Muscle of leg (tissue), 11 donors: ENCODE results near the gene ADGRV1. TPM values are rescaled to one million over a fixed set of nuclear protein-coding genes. Genes with fewer than 3 reads are reported as not detected.
"Not testable (repeated sequence)": the region's sequence is repeated elsewhere in the genome, so short reads cannot be mapped to it uniquely, and the experiment has no call there.

Source experiments
- DNase-seq: peaks from one replicate; pipeline ENCODE4 v3.0.0; 2013
- H3K27ac ChIP-seq: one replicate; pipeline ENCODE4 v1.5.1; 2013; ENCODE audit warnings: mild to moderate bottlenecking, low read length, control low read depth
- H3K27me3 ChIP-seq: one replicate; pipeline ENCODE4 v1.6.1; 2013; ENCODE audit warnings: low read length; ENCODE audit not compliant: control insufficient read depth, insufficient read depth
- H3K36me3 ChIP-seq: one replicate; pipeline ENCODE4 v1.6.1; 2013; ENCODE audit warnings: low read length; ENCODE audit not compliant: control insufficient read depth, insufficient read depth
- H3K4me1 ChIP-seq: one replicate; pipeline ENCODE4 v1.6.1; 2013; ENCODE audit warnings: low read length; ENCODE audit not compliant: control insufficient read depth, insufficient read depth
- H3K4me3 ChIP-seq: one replicate; pipeline ENCODE4 v1.5.1; 2013; ENCODE audit warnings: low read length, control low read depth
- H3K9me3 ChIP-seq: replicated peaks from 2 replicates; pipeline ENCODE4 v1.6.1; 2013; ENCODE audit warnings: low read depth, low read length; ENCODE audit not compliant: control insufficient read depth
- WGBS: methylation state at CpG from one replicate; pipeline ENCODE4 v1.1.5; 2013; ENCODE audit warnings: missing lambda C conversion rate; ENCODE audit not compliant: insufficient coverage; 5-methylcytosine and 5-hydroxymethylcytosine counted together
- polyA plus RNA-seq, 8 donors: library from polyadenylated mRNA; unstranded; fragments of 120-200 nt; gene quantifications; one replicate each; pipeline versions ENCODE4 v1.2.1 to v1.2.3, GENCODE V29; 2013; ENCODE audit warnings: inconsistent platforms in 1 of 8, low replicate concordance in 1 of 8; ENCODE audit not compliant: insufficient read length in 8 of 8, insufficient read depth in 1 of 8
- total RNA-seq: library from RNA; stranded (reverse); fragments of 120-200 nt; gene quantifications from one replicate; pipeline ENCODE4 v1.2.4, GENCODE V29; 2013

The ADGRV1 gene
- total and polyA plus RNA-seq, 9 donors = 0.49 to 2.5 (median 0.88) TPM

DNA sequence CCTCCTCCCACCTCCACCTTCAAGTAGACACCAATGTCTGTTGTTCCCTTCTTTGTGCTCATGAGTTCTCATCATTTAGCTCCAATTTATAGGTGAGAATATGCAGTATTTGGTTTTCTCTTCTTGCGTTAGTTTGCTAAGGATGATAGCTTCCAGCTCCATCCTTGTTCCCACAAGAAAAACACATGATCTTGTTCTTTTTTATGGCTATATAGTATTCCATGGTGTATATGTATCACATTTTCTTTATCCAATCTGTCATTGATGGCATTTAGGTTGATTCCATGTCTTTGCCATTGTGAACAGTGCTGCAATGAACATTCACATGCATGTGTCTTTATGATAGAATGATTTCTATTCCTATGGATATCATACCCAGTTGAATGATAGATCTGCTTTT, 454.3 kb downstream of the ADGRV1 start:
- H3K27me3 ChIP-seq, H3K27ac ChIP-seq, DNase-seq, H3K4me3 ChIP-seq, H3K4me1 ChIP-seq, H3K36me3 ChIP-seq, H3K9me3 ChIP-seq: not testable (repeated sequence)
- no CpG with 5 or more reads among the region's 1 CpG for WGBS

DNA sequence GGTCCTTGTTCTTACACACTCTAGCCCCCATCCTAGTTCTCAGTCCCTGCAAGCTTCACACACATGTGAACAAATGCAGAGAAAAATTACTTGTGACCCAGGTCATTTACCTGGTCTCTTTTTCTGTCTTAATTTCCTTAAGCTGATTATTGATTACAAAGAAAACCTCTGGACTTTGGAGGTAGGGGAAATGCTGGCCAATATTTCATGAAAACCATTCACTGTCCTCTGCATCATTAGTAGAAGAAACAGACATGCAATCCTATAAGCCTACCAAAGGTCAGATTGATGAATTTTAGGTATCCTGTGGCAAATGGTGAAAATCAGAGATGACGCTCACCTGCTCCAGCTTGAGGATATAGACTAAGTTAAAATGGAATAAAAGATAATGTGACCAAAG, 457.7 kb downstream of the ADGRV1 start:
- Histone ChIP-seq H3K4me1 (no peaks in the 10 kb centered on the region), H3K27ac (no peak overlapping the region), H3K9me3 (no peaks in the 10 kb centered on the region), H3K4me3 (no peak overlapping the region), H3K36me3 (no peaks in the 10 kb centered on the region), H3K27me3 (no peaks in the 10 kb centered on the region)
- DNase-seq = no peak
- WGBS = no CpG with 5 or more reads among the region's 1 CpG

DNA sequence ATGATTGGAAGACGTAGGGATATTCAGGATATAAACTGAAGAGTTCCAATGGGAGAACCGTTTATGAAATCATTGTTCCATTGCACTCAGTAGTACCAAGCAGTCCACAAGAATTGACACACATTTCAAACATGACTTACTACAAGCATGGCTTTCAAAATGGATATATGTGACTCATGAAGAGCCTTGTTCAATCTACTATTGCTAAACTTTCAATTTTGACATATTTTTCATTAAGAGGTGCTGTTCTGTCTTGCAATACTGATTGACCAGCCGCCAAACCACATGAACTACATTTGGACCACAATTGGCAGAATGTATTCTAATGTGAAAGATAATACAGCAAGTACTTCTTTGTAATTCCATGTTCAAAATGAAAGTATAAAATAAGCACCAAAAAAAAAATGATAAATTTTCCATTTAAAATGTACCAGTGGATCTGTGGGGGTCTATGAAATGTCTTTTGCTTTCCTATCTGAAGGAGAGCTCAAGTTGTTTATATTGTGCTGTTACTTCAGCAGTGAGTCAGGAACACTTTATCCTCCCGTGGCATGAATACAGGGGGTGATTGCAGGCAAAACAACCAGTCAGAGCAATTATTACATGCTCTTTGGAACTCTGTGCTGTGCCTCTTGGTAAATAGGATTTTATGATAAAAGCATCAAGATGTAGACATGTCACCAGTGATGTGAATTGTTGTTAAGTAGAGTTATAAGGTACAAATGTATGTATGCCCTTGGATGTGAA, 458.5 kb downstream of the ADGRV1 start:
- Histone ChIP-seq H3K4me3 (no peak overlapping the region), H3K9me3 (no peaks in the 10 kb centered on the region), H3K36me3 (no peaks in the 10 kb centered on the region), H3K27me3 (no peaks in the 10 kb centered on the region), H3K4me1 (no peaks in the 10 kb centered on the region), H3K27ac (no peak overlapping the region)
- WGBS = no CpG with 5 or more reads among the region's 4 CpGs
- DNase-seq = no peak

DNA sequence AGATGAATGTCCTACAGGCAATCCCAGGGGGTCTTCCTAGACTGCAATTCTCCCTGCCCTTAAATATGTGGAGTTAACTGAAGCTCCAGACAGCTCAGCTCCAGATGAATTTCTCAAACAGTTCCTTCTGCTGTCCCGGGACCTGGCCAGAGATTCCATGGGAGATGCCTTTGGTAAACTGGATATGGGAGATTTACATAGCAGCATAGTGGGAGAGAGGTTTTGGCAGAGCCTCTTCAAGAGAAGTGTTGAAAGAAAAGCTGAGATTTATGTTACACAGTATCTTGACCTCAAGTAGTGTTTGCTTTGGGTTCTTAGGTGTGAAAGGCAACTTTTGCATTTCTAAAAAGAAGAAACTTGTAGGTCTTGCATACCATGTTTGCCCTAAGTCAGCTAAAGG, 459.6 kb downstream of the ADGRV1 start:
- no peaks in the 10 kb centered on the region for H3K9me3 ChIP-seq
- H3K4me1 ChIP-seq = no peaks in the 10 kb centered on the region
- no peak overlapping the region for H3K4me3 ChIP-seq
- no peak for DNase-seq
- 40% methylated on average over 1 of the region's 1 CpG for WGBS
- H3K36me3 ChIP-seq = no peaks in the 10 kb centered on the region
- H3K27ac ChIP-seq = no peak overlapping the region
- no peaks in the 10 kb centered on the region for H3K27me3 ChIP-seq

DNA sequence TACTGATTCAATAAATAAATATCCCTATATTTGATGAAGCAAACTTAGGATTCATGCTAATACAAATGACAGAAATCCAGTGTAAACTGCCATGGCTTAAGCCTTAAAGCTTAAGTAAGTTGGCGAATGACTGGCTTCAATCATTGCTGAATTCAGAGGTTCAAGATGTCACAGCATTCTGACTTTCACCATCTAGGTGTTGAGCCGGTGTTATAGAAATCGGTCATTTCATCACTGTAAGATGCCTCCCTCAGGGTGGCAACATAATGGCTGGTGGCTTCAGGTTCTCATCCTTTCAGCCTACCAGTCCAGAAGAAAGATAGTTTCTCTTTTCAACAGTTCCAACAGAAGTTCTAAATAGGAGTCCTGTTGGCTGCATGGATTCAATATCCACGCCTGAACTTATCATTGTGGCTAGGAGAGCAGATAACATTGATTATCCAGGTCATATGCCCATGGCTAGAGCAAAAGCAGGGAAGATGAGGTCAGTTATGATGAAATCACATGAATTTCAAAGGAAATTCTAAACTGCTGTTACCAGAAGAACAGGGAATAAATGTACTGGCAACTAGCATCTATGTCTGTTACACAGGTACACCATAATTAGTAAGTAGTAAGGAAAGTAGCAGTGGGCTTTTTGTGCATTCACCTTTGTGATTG, 460.2 kb downstream of the ADGRV1 start:
- no peak for DNase-seq
- Histone ChIP-seq H3K27ac (no peak overlapping the region), H3K36me3 (no peaks in the 10 kb centered on the region), H3K9me3 (no peaks in the 10 kb centered on the region), H3K4me3 (no peak overlapping the region), H3K27me3 (no peaks in the 10 kb centered on the region), H3K4me1 (no peaks in the 10 kb centered on the region)
- WGBS = 63% methylated on average over 3 of the region's 4 CpGs

DNA sequence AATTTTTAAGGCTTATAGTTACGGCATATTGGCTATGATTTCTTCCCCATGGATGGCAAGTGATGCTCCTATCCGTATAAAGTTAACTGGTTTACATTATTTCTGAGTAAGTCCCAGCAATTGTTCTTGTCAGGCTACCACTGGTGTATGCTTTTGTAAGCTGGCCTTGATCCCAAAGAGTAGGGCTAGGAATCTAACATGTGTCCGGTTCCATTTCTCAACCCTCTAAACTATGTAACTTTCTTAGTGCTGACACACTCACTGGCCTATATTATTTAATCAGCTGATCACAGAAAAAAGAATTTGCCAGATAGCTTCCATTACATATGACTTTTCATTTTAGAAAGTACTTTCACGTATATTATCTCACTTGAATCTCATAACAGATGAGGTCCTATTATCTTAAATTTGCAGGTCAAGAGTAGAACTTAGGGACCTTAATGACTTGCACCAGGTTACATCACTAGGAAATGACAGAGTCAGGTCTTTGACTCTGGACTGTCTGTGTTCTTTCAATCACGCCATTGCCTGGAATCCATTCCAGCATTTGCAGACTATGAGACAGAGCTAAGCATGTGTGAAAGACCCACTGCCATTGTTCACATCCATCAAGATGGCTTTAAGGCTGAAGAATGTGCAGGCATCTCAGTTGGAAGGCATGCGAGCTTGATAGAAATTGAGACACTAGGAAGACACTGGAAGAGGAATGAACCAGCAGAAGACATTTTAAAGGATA, 461.6 kb downstream of the ADGRV1 start:
- WGBS = 73% methylated on average over 2 of the region's 6 CpGs
- H3K4me1 ChIP-seq = peaks cover 2% of the 10 kb centered on the region
- DNase-seq = no peak
- no peak overlapping the region for H3K4me3 ChIP-seq
- no peaks in the 10 kb centered on the region for H3K27me3 ChIP-seq
- H3K36me3 ChIP-seq = no peaks in the 10 kb centered on the region
- no peaks in the 10 kb centered on the region for H3K9me3 ChIP-seq
- H3K27ac ChIP-seq = no peak overlapping the region

DNA sequence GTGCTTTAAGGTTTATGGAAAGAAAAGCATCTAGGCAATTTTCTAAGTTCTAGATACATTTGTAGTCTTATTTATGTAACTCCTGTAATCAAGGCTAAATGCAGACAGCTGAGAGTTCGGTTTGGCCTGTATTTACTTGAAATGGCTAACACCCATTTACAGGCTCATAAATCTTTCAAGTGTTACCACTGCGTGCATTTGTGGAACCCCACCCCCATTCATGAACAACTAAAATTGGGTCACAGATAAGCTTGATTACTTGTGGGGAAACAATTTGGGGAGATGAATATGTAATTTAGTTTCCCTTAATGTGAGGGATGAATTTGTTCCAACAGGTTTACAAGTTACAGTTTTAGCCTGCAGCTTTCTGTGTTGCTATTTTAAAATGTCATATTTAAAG, 463.9 kb downstream of the ADGRV1 start:
- Histone ChIP-seq H3K36me3 (no peaks in the 10 kb centered on the region), H3K4me3 (no peak overlapping the region), H3K27ac (no peak overlapping the region), H3K9me3 (no peaks in the 10 kb centered on the region), H3K27me3 (no peaks in the 10 kb centered on the region), H3K4me1 (peaks cover 2% of the 10 kb centered on the region)
- no CpG with 5 or more reads among the region's 2 CpGs for WGBS
- no peak for DNase-seq

DNA sequence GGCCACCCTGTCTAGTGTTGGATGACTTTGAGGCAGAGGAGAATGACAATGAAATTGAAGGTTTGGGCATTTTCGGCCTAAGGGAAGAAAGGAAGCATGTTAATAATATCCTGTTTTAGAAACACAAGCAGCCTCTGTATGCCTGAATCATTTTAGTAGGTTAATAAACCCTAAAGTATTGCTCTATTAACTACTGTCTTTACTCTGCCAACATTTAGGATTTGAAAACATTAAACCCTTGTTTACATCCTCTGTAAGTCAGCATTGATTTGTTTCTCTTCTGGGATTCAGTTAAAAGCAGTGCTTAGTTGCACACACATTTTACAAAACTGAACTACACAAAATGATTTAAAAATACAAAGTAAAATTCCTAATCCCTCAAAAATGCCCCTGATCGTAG, 465.6 kb downstream of the ADGRV1 start:
- no peaks in the 10 kb centered on the region for H3K9me3 ChIP-seq
- peak; percentile 66 for DNase-seq
- no peak overlapping the region for H3K4me3 ChIP-seq
- no CpG with 5 or more reads among the region's 2 CpGs for WGBS
- H3K27me3 ChIP-seq = no peaks in the 10 kb centered on the region
- H3K36me3 ChIP-seq = no peaks in the 10 kb centered on the region
- peaks cover 2% of the 10 kb centered on the region for H3K4me1 ChIP-seq
- H3K27ac ChIP-seq = no peak overlapping the region

DNA sequence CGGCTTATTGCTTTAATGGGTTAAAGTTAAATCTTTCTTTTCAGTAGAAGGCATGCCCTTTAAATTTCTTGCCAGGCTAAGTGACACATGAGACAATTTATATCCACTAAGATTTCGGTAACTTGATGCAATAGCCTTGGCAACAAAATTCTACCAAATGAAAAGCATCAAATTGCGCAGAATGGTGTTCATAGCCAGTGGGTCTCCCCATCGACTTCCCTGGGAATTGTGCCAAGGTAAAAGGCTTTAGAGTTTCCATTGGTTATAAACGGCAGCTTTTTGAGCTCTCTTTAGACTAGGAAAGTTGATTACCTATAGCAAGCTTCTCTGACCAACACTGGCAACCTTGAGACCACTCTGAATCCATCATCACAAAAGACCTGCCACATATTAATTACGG, 466.1 kb downstream of the ADGRV1 start:
- 17% methylated on average over 2 of the region's 6 CpGs for WGBS
- H3K4me3 ChIP-seq = no peak overlapping the region
- no peak overlapping the region for H3K27ac ChIP-seq
- H3K9me3 ChIP-seq = no peaks in the 10 kb centered on the region
- H3K27me3 ChIP-seq = no peaks in the 10 kb centered on the region
- peaks cover 2% of the 10 kb centered on the region for H3K4me1 ChIP-seq
- no peaks in the 10 kb centered on the region for H3K36me3 ChIP-seq
- DNase-seq = peak; percentile 91

DNA sequence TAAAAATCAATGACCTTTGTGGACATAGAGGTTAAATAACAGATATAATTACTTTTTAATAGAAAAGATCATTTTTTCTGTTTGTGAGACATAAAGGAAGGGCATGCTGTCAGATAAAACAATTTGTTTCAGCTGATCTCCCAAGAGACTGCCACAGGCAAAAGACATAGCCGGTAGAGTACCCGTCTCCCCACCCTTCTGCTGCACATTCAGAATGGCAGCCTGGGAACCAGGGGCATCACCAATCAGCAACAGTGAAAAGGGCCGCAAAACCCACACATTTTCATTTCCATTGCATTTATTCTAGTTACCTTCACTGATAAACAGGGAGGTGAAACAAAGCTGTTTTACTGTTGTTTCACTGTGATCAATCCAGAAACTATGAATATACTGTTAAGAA, 466.9 kb downstream of the ADGRV1 start:
- H3K27ac ChIP-seq = no peak overlapping the region
- H3K27me3 ChIP-seq = no peaks in the 10 kb centered on the region
- H3K36me3 ChIP-seq = no peaks in the 10 kb centered on the region
- H3K4me1 ChIP-seq = peaks cover 2% of the 10 kb centered on the region
- 80% methylated on average over 2 of the region's 3 CpGs for WGBS
- H3K9me3 ChIP-seq = no peaks in the 10 kb centered on the region
- H3K4me3 ChIP-seq = no peak overlapping the region
- no peak for DNase-seq
